HS-27A (cell line): ENCODE data around the gene KDM5B.
"Not testable (repeated sequence)": the region's sequence is repeated elsewhere in the genome, so short reads cannot be mapped to it uniquely, and the experiment has no call there.

Source experiments
- DNase-seq: peaks from one replicate; pipeline ENCODE4 v3.0.0-alpha.2; 2012; ENCODE audit warnings: low read depth, missing footprints

KDM5B gene

GRCh38 chr1:202807926-202808757 is at the start of gene KDM5B:
TSS of gene KDM5B (minus strand) at chr1:202808421. CDS start at chr1:202808305, 116 bp downstream.
- peak; percentile 26 for DNase-seq

DNA sequence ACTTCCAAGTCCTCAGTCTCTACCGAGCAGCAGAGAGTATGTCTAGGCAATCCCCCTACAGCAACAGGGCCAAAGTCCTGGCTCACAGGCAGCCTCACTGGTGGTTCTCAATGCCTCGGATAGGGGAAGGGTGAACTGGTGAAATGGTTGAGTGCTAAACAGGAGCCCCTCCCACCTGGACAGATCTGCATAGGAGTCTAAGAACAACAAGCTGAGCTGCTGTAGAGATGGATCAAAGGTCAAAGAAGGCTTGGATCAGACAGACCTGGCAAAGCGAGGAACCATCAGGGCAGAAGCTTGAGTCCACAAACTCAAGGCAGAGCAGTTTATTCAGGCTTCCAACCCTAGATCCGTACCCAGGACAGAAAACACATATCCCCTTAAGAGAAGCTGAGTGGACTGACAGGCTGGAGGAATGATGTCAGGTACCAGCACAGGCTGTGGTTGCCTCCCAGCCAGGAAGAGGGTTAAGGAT is 49.0 kb upstream of the KDM5B start:
- no peak for DNase-seq

DNA sequence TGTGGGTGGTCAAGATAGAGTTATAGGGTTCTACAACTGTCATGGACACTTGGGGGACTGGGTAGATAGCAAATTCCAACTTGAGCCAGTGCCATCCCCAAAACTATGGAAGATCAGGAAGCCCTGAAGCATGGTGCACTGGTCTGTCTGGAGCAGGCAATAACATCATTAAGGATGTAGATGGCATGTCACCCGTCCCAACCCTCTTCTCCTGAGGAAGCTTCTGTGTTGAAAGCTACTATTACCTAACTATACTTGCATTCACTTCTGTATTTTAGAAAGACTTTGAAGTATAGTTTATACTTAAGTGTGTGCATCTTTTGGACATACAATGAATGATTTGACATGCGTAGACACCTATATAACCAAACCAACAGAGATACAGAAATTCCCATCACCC is 47.8 kb upstream of the KDM5B start:
- DNase-seq: no peak

GRCh38 chr1:202854787-202855186 is 46.6 kb upstream of the KDM5B start:
- no peak for DNase-seq

GRCh38 chr1:202852163-202852904 is 44.1 kb upstream of the KDM5B start:
- DNase-seq: peak; percentile 29

GRCh38 chr1:202850593-202851362 is 42.6 kb upstream of the KDM5B start:
- DNase-seq: no peak

- DNase-seq: no peak
Observed at GRCh38 chr1:202848191-202848542, 39.9 kb upstream of the KDM5B start.

DNA sequence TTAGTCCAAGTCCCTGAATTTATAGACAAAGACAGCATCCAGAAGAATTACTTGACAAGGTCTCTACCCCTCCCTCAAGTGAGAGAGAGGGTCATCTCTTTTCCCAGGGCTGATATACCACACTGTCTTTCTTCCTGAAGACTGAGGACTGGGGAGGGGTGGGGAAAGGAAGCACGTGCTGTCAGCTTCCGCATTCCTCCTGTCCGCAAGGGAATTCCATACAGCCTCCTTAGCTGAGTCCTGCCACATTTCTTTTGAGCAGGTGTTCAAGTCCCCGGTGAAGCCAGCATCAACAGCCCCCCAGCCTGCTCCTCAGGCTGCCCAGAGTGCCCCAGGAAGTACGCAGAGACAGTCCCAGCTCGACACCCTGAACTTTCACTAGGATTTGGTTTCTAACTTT is 36.7 kb upstream of the KDM5B start:
- DNase-seq: no peak

DNA sequence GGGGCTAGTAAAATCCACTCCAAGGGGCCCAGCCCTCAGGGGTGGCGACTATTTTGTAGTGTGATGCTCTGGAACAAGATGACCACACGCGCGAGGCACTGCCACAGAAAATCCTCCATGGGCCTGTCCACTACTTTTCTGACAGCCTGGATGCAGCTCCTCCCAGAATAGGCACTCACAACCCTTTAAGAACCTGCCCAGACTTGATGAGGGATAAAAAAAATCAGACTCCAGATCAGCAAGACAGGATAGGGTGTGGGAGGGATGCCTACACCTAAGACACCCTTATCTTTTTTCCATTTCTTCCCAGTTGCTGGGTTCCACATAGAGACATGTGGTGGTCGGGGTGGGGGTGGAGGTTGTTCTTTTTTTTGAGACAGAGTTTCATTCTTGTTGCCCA is 36.0 kb upstream of the KDM5B start:
- DNase-seq: no peak

DNA sequence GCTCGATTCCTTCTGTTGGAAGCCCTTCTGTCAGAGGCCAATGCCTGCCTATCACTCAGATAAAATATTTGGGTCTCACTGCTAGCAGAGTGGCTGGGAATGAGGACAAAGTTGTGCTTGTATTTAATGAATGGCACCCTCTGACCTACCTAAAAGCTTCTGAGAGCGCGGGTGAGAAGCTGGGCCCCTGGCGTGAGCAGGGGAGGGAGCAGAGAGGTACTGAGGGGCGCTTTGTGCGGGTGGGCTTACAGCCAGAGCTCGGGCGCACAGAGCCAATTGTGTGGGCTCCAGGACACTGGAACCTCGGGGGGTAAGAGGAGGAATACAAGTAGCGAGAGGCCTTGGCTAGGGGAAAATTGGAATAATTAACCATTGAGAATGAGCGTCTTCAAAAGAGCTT is 34.9 kb upstream of the KDM5B start:
- no peak for DNase-seq

DNA sequence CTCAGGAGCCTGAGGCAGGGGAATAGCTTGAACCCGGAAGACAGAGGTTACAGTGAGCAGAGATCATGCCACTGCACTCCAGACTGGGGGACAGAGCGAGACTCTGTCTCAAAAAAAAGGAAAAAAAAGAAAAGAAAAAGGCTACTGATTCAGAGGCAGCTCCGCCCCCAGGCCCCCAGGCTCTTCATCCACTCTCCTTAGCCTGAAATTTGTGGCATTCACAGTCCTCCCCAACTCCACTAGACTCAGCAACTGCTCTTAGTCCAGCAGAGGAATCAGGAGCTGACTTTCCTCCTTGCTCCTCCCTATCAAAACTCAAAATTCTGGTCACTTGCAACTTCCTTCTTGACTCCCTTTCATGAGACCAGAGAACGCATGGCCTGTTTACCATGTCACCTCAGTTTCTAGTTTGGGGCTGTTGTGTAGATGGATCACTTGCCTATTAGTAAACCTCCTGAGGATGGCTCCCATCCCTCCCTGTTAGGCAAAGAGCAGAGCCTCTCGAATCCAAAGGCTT is 29.6 kb upstream of the KDM5B start:
- DNase-seq: no peak

- no peak for DNase-seq
Observed at GRCh38 chr1:202836623-202837403, 28.6 kb upstream of the KDM5B start.

- DNase-seq: no peak
Observed at GRCh38 chr1:202835548-202836072, 27.4 kb upstream of the KDM5B start.

GRCh38 chr1:202834771-202835547 is 26.7 kb upstream of the KDM5B start:
- DNase-seq: no peak

- DNase-seq: no peak
Observed at GRCh38 chr1:202831906-202832305, 23.7 kb upstream of the KDM5B start.

GRCh38 chr1:202829223-202829622 is 21.0 kb upstream of the KDM5B start:
- not testable (repeated sequence) for DNase-seq

DNA sequence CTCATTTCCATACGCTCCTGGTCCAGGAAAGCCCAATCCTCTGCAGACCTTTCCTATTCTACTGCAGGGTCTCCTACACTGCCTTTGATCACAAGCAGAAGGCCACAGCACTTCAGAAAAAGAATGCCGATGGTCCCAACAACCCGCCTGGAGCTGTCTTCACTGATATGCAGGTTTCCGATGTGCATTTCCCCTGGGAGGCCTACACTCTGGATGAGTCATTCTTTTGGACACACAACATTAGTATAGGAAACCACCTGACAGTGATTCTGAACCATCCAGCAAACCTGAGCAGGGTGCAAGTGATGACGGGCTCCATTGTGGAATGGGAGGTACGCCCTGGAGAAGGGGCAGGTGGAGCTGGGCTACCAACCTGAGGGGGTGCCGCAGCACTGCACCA is 17.5 kb upstream of the KDM5B start:
- no peak for DNase-seq

DNA sequence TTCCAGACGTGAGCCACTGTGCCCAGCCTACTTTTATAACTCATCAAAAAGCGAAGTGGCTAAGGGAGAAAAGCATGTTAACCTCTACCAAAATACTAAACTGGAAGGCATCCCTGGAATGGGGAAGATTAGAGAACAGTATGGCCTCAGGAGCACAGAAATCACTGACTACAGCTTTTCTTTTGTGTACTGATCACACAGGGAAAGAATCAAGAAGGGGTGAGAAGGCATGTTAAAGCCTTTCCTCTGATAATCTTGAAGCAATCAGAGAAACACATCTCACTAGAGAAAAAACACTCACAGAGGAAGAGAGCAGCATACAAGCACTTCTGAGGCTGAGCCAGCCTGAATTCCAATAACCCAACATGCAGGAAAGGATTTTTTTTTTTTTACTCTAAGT is 13.2 kb upstream of the KDM5B start:
- no peak for DNase-seq

- no peak for DNase-seq
Observed at GRCh38 chr1:202818819-202819218, 10.6 kb upstream of the KDM5B start.

DNA sequence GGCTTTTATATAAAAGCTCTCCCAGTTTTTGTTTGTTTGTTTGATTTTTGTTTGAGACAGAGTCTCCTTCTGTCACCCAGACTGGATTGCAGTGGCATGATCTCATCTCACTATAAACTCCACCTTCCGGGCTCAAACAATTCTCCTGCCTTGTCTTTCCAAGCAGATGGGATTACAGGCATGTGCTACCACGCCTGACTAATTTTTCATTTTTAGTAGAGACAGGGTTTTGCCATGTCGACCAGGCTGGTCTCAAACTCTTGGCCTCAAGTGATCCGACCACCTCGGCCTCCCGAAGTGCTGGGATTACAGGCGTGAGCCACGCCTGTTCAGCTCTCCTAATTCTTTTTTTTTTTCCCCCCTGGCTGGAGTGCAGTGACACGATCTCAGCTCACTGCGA is 6.9 kb upstream of the KDM5B start:
- no peak for DNase-seq
